Measurements from ENCODE around the gene NUBP2. TPM values are rescaled to one million over a fixed set of nuclear protein-coding genes. Genes with fewer than 3 reads are reported as not detected.

The NUBP2 gene
- total RNA-seq, 1 experiment from 2014 or later = 103 TPM

GRCh38 chr16:1766231-1766630, 16.5 kb upstream of the NUBP2 start:
- no peak for TF ChIP-seq ZNF274 (IDR thresholded peaks at IDR 0.05; ENCODE audit: low read depth, low read length)
- TF ChIP-seq EZH2phosphoT487 (IDR thresholded peaks at IDR 0.05; ENCODE audit: borderline replicate concordance) = no peak
- no peak for TF ChIP-seq FOSL1 (IDR thresholded peaks at IDR 0.05; ENCODE audit: low read depth)
- no peak for TF ChIP-seq SRF (IDR thresholded peaks at IDR 0.05; ENCODE audit: low read depth)
- no peaks in the 10 kb centered on the region for H3K27me3 ChIP-seq (ENCODE audit: insufficient read depth, low read length)
- ChIA-PET POLR2A (no interaction called here), CTCF (no interaction called here), RAD21 (ENCODE audit: low non-redundant PET in 1 of 2, low total read pairs in 2 of 2, uncharacterized antibody in 2 of 2, unreplicated experiment in 2 of 2) (no interaction called here)
- DNase-seq (ENCODE audit: low read depth, low spot score) = no peak
- no peaks in the 10 kb centered on the region for H3K9me3 ChIP-seq (ENCODE audit: control insufficient read depth in 1 of 2, insufficient read depth in 1 of 2, low read depth in 1 of 2, low read length in 2 of 2)
- no peak overlapping the region for H3K4me3 ChIP-seq (replicated peaks in 1 of 2; ENCODE audit: low read depth in 1 of 2, low read length in 2 of 2)
- H4K20me1 ChIP-seq (ENCODE audit: insufficient read depth) = peaks cover 5% of the 10 kb centered on the region; the same call in 1 of the 2 replicates
- H3K79me2 ChIP-seq (ENCODE audit: insufficient read depth, low read length) = peaks cover 14% of the 10 kb centered on the region; the same call in 1 of the 2 replicates
- BruUV-seq (replicated peaks) = no TSS peak
- no peak overlapping the region for H2AFZ ChIP-seq (ENCODE audit: low read depth, low read length, poor library complexity, severe bottlenecking)
- H3K36me3 ChIP-seq (ENCODE audit: control insufficient read depth in 1 of 2, insufficient read depth in 2 of 2, low read length in 2 of 2) = peaks cover 5 to 13% of the 10 kb centered on the region in 2 experiments; a peak in 2 of 4 replicates
- H3K4me2 ChIP-seq (ENCODE audit: low read length) = no peak overlapping the region
- no peak overlapping the region for H3K27ac ChIP-seq (ENCODE audit: low read depth, low read length)
- no peak for ATAC-seq
- H3K4me1 ChIP-seq (ENCODE audit: control insufficient read depth in 1 of 2, insufficient read depth in 2 of 2, low read length in 2 of 2) = peaks cover 16 to 31% of the 10 kb centered on the region in 2 experiments
- intact Hi-C loops (cut with micrococcal nuclease) = no loop called here
- no peak overlapping the region for H3K9ac ChIP-seq (ENCODE audit: low read length)
- no peaks in the 10 kb centered on the region for H3K9me2 ChIP-seq (ENCODE audit: insufficient read depth)

GRCh38 chr16:1766701-1767100, 16.1 kb upstream of the NUBP2 start:
- TF ChIP-seq TCF7L2 (IDR thresholded peaks at IDR 0.05; ENCODE audit: borderline replicate concordance, extremely low read depth, insufficient read depth, insufficient read length) = no peak
- intact Hi-C loops (cut with micrococcal nuclease) = no loop called here
- H3K4me1 ChIP-seq (ENCODE audit: control insufficient read depth in 1 of 2, insufficient read depth in 2 of 2, low read length in 2 of 2) = peaks cover 16 to 31% of the 10 kb centered on the region in 2 experiments
- H3K9me3 ChIP-seq (ENCODE audit: control insufficient read depth in 1 of 2, insufficient read depth in 1 of 2, low read depth in 1 of 2, low read length in 2 of 2) = no peaks in the 10 kb centered on the region
- no peaks in the 10 kb centered on the region for H3K9me2 ChIP-seq (ENCODE audit: insufficient read depth)
- POLR2A ChIA-PET = no interaction called here
- no peak overlapping the region for H3K4me3 ChIP-seq (replicated peaks in 1 of 2; ENCODE audit: low read depth in 1 of 2, low read length in 2 of 2)
- BruUV-seq (replicated peaks) = no TSS peak
- no peaks in the 10 kb centered on the region for H3K27me3 ChIP-seq (ENCODE audit: insufficient read depth, low read length)
- RAD21 ChIA-PET (ENCODE audit: low non-redundant PET in 1 of 2, low total read pairs in 2 of 2, uncharacterized antibody in 2 of 2, unreplicated experiment in 2 of 2) = no interaction called here
- ATAC-seq = no peak
- peaks cover 5% of the 10 kb centered on the region; the same call in 1 of the 2 replicates for H4K20me1 ChIP-seq (ENCODE audit: insufficient read depth)
- H3K9ac ChIP-seq (ENCODE audit: low read length) = no peak overlapping the region
- CTCF ChIA-PET = no interaction called here
- H3K4me2 ChIP-seq (ENCODE audit: low read length) = no peak overlapping the region
- peaks cover 18% of the 10 kb centered on the region; the same call in 1 of the 2 replicates for H3K79me2 ChIP-seq (ENCODE audit: insufficient read depth, low read length)
- H3K36me3 ChIP-seq (ENCODE audit: control insufficient read depth in 1 of 2, insufficient read depth in 2 of 2, low read length in 2 of 2) = peaks cover 5 to 13% of the 10 kb centered on the region in 2 experiments; a peak in 3 of 4 replicates
- no peak overlapping the region for H2AFZ ChIP-seq (ENCODE audit: low read depth, low read length, poor library complexity, severe bottlenecking)
- no peak overlapping the region for H3K27ac ChIP-seq (ENCODE audit: low read depth, low read length)
- DNase-seq (ENCODE audit: low read depth, low spot score) = no peak
